ENCODE data around the gene CLC. TPM values are rescaled to one million over a fixed set of nuclear protein-coding genes. Genes with fewer than 3 reads are reported as not detected.

Gene CLC
- total RNA-seq, 3 donors from 2014 or later (not counting 1 experiment from before 2014, with no cell fraction given) = 11.2 to 487 TPM; not detected in 1

GRCh38 chr19:39733841-39734240, 4.0 kb downstream of the CLC start:
- no peak for TF ChIP-seq CTCF (IDR thresholded peaks at IDR 0.05)
- H3K9me3 Mint-ChIP-seq = no peaks in the 10 kb centered on the region
- Histone ChIP-seq H3K36me3 (ENCODE audit: control insufficient read depth, insufficient read depth, low read length) (no peaks in the 10 kb centered on the region), H3K9me3 (ENCODE audit: control insufficient read depth, insufficient read depth, low read length) (no peaks in the 10 kb centered on the region), H3K27ac (ENCODE audit: low read length) (no peak overlapping the region), H3K27me3 (ENCODE audit: control insufficient read depth, insufficient read depth, low read length) (no peaks in the 10 kb centered on the region), H3K4me3 (ENCODE audit: low read length) (no peak overlapping the region), H3K4me1 (ENCODE audit: control insufficient read depth, insufficient read depth, low read length) (no peaks in the 10 kb centered on the region)
- 86% methylated on average over 2 of the region's 2 CpGs for WGBS (ENCODE audit: insufficient coverage)
- no peak overlapping the region for H3K27ac Mint-ChIP-seq
- DNase-seq (no peak), ATAC-seq (no peak)
- H3K36me3 Mint-ChIP-seq = no peaks in the 10 kb centered on the region
- H3K4me1 Mint-ChIP-seq = no peaks in the 10 kb centered on the region
- intact Hi-C loops (cut with micrococcal nuclease) = no loop called here
- H3K27me3 Mint-ChIP-seq (ENCODE audit: low read depth in 2 of 2) = peaks cover 13 to 19% of the 10 kb centered on the region in 2 donors
- H3K4me3 Mint-ChIP-seq = no peak overlapping the region

GRCh38 chr19:39731685-39732084, 6.1 kb downstream of the CLC start:
- H3K4me1 ChIP-seq (ENCODE audit: control insufficient read depth, insufficient read depth, low read length) = no peaks in the 10 kb centered on the region
- H3K9me3 ChIP-seq (ENCODE audit: control insufficient read depth, insufficient read depth, low read length) = no peaks in the 10 kb centered on the region
- peaks cover 12 to 22% of the 10 kb centered on the region in 2 donors for H3K27me3 Mint-ChIP-seq (ENCODE audit: low read depth in 2 of 2)
- H3K27me3 ChIP-seq (ENCODE audit: control insufficient read depth, insufficient read depth, low read length) = no peaks in the 10 kb centered on the region
- no peak for ATAC-seq
- no peak for DNase-seq
- no peak overlapping the region for H3K27ac Mint-ChIP-seq
- intact Hi-C loops (cut with micrococcal nuclease) = no loop called here
- H3K27ac ChIP-seq (ENCODE audit: low read length) = no peak overlapping the region
- TF ChIP-seq CTCF (IDR thresholded peaks at IDR 0.05) = no peak
- H3K4me1 Mint-ChIP-seq = no peaks in the 10 kb centered on the region
- no CpG with 5 or more reads among the region's 1 CpG for WGBS (ENCODE audit: insufficient coverage)
- H3K4me3 Mint-ChIP-seq = no peak overlapping the region
- no peaks in the 10 kb centered on the region for H3K36me3 Mint-ChIP-seq
- no peaks in the 10 kb centered on the region for H3K9me3 Mint-ChIP-seq
- no peaks in the 10 kb centered on the region for H3K36me3 ChIP-seq (ENCODE audit: control insufficient read depth, insufficient read depth, low read length)
- no peak overlapping the region for H3K4me3 ChIP-seq (ENCODE audit: low read length)

GRCh38 chr19:39729594-39729993, 8.2 kb downstream of the CLC start:
- 81% methylated on average over 2 of the region's 4 CpGs for WGBS (ENCODE audit: insufficient coverage)

More at GRCh38 chr19:39729594-39729993, 8.2 kb downstream of the CLC start:
- no peaks in the 10 kb centered on the region for H3K36me3 ChIP-seq (ENCODE audit: control insufficient read depth, insufficient read depth, low read length)
- ATAC-seq (no peak), DNase-seq (no peak)
- Mint-ChIP-seq H3K4me1 (no peaks in the 10 kb centered on the region), H3K27ac (no peak overlapping the region), H3K27me3 (ENCODE audit: low read depth in 2 of 2) (peaks cover 15 to 34% of the 10 kb centered on the region in 2 donors), H3K4me3 (no peak overlapping the region), H3K9me3 (no peaks in the 10 kb centered on the region), H3K36me3 (no peaks in the 10 kb centered on the region)
- H3K9me3 ChIP-seq (ENCODE audit: control insufficient read depth, insufficient read depth, low read length) = no peaks in the 10 kb centered on the region
- no peaks in the 10 kb centered on the region for H3K27me3 ChIP-seq (ENCODE audit: control insufficient read depth, insufficient read depth, low read length)
- H3K4me3 ChIP-seq (ENCODE audit: low read length) = no peak overlapping the region
- no peak for TF ChIP-seq CTCF (IDR thresholded peaks at IDR 0.05)
- intact Hi-C loops (cut with micrococcal nuclease) = no loop called here
- no peaks in the 10 kb centered on the region for H3K4me1 ChIP-seq (ENCODE audit: control insufficient read depth, insufficient read depth, low read length)
- no peak overlapping the region for H3K27ac ChIP-seq (ENCODE audit: low read length)
